Measurements from ENCODE around the gene NF2. TPM values are rescaled to one million over a fixed set of nuclear protein-coding genes. Genes with fewer than 3 reads are reported as not detected.

The NF2 gene
- total RNA-seq, 1 experiment from 2014 or later, result 56.9 TPM

- H3K36me3 Mint-ChIP-seq, result no peaks in the 10 kb centered on the region
- ChIA-PET CTCF (interaction anchor here (0.5 to 2.9 kb wide), 4 partner anchors 19 to 405 kb away, joined by 3 to 12 read pairs (median 4); no protein-coding TSS in a partner anchor), POLR2A (no interaction called here)
- H3K27ac Mint-ChIP-seq, result no peak overlapping the region
- ATAC-seq (no peak), DNase-seq (ENCODE audit: low spot score) (no peak)
- TF ChIP-seq ZNF423 (CRISPR knock-in tag; IDR thresholded peaks at IDR 0.05), result no peak
- no peak for TF ChIP-seq CREM (CRISPR knock-in tag; IDR thresholded peaks at IDR 0.05)
- TF ChIP-seq HMGA2 (CRISPR knock-in tag; IDR thresholded peaks at IDR 0.05), result no peak
- no peak for TF ChIP-seq ZNF671 (CRISPR knock-in tag; IDR thresholded peaks at IDR 0.05)
- no peak for TF ChIP-seq NFATC4 (CRISPR knock-in tag; IDR thresholded peaks at IDR 0.05)
- TF ChIP-seq, protein P1, sequence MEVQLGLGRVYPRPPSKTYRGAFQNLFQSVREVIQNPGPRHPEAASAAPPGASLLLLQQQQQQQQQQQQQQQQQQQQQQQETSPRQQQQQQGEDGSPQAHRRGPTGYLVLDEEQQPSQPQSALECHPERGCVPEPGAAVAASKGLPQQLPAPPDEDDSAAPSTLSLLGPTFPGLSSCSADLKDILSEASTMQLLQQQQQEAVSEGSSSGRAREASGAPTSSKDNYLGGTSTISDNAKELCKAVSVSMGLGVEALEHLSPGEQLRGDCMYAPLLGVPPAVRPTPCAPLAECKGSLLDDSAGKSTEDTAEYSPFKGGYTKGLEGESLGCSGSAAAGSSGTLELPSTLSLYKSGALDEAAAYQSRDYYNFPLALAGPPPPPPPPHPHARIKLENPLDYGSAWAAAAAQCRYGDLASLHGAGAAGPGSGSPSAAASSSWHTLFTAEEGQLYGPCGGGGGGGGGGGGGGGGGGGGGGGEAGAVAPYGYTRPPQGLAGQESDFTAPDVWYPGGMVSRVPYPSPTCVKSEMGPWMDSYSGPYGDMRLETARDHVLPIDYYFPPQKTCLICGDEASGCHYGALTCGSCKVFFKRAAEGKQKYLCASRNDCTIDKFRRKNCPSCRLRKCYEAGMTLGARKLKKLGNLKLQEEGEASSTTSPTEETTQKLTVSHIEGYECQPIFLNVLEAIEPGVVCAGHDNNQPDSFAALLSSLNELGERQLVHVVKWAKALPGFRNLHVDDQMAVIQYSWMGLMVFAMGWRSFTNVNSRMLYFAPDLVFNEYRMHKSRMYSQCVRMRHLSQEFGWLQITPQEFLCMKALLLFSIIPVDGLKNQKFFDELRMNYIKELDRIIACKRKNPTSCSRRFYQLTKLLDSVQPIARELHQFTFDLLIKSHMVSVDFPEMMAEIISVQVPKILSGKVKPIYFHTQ (CRISPR knock-in tag; IDR thresholded peaks at IDR 0.05), result no peak
- TF ChIP-seq ZBTB43 (CRISPR knock-in tag; IDR thresholded peaks at IDR 0.05), result no peak
- no peak for TF ChIP-seq ETV6 (CRISPR knock-in tag; IDR thresholded peaks at IDR 0.05)
- H3K27me3 Mint-ChIP-seq (ENCODE audit: low read depth), result peaks cover 47% of the 10 kb centered on the region
- H3K4me1 Mint-ChIP-seq, result no peaks in the 10 kb centered on the region
- H3K9me3 Mint-ChIP-seq, result no peaks in the 10 kb centered on the region
- no peak overlapping the region for H3K4me3 Mint-ChIP-seq
Observed at GRCh38 chr22:29722587-29722986, 119.2 kb downstream of the NF2 start.

DNA sequence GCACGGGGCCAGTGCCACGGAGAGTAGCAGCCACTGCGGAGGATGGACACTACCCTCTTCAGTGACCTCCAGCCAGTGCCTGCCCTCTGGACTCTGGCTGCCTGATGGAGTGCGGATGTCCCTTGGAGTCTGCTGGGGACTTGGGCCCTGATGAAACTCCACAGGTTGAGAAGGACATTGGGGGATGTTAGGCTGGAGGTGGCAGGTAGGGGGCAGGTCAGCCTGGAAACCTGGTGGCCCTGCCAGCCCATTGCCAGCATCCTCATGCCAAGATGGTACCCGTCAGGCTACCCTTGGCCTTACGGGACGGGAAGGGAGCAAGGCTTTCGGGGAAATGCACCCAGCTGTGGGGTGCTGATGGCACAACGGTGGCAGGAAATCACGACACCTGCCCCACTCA is 120.3 kb downstream of the NF2 start:
- no peak overlapping the region for H3K4me3 Mint-ChIP-seq
- H3K27ac Mint-ChIP-seq, result no peak overlapping the region
- TF ChIP-seq ETV6 (CRISPR knock-in tag; IDR thresholded peaks at IDR 0.05) (no peak), TEAD4 (CRISPR knock-in tag; IDR thresholded peaks at IDR 0.05) (no peak), NFATC4 (CRISPR knock-in tag; IDR thresholded peaks at IDR 0.05) (no peak), HMGXB4 (CRISPR knock-in tag; IDR thresholded peaks at IDR 0.05) (no peak), MAX (CRISPR knock-in tag; IDR thresholded peaks at IDR 0.05) (no peak), USF1 (CRISPR knock-in tag; IDR thresholded peaks at IDR 0.05) (no peak), MYBL2 (CRISPR knock-in tag; IDR thresholded peaks at IDR 0.05) (no peak), ZNF219 (CRISPR knock-in tag; IDR thresholded peaks at IDR 0.05; ENCODE audit: borderline replicate concordance) (no peak), FOXJ3 (CRISPR knock-in tag; IDR thresholded peaks at IDR 0.05; ENCODE audit: borderline replicate concordance) (no peak), TEAD1 (CRISPR knock-in tag; IDR thresholded peaks at IDR 0.05) (no peak), ZNF121 (CRISPR knock-in tag; IDR thresholded peaks at IDR 0.05) (no peak), OVOL2 (CRISPR knock-in tag; IDR thresholded peaks at IDR 0.05; ENCODE audit: borderline replicate concordance) (no peak)
- TF ChIP-seq, protein P2, sequence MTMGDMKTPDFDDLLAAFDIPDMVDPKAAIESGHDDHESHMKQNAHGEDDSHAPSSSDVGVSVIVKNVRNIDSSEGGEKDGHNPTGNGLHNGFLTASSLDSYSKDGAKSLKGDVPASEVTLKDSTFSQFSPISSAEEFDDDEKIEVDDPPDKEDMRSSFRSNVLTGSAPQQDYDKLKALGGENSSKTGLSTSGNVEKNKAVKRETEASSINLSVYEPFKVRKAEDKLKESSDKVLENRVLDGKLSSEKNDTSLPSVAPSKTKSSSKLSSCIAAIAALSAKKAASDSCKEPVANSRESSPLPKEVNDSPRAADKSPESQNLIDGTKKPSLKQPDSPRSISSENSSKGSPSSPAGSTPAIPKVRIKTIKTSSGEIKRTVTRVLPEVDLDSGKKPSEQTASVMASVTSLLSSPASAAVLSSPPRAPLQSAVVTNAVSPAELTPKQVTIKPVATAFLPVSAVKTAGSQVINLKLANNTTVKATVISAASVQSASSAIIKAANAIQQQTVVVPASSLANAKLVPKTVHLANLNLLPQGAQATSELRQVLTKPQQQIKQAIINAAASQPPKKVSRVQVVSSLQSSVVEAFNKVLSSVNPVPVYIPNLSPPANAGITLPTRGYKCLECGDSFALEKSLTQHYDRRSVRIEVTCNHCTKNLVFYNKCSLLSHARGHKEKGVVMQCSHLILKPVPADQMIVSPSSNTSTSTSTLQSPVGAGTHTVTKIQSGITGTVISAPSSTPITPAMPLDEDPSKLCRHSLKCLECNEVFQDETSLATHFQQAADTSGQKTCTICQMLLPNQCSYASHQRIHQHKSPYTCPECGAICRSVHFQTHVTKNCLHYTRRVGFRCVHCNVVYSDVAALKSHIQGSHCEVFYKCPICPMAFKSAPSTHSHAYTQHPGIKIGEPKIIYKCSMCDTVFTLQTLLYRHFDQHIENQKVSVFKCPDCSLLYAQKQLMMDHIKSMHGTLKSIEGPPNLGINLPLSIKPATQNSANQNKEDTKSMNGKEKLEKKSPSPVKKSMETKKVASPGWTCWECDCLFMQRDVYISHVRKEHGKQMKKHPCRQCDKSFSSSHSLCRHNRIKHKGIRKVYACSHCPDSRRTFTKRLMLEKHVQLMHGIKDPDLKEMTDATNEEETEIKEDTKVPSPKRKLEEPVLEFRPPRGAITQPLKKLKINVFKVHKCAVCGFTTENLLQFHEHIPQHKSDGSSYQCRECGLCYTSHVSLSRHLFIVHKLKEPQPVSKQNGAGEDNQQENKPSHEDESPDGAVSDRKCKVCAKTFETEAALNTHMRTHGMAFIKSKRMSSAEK (CRISPR knock-in tag; IDR thresholded peaks at IDR 0.05; ENCODE audit: borderline replicate concordance), result no peak
- TF ChIP-seq, protein P1 (CRISPR knock-in tag; IDR thresholded peaks at IDR 0.05), result no peak
- TF ChIP-seq, protein P3, sequence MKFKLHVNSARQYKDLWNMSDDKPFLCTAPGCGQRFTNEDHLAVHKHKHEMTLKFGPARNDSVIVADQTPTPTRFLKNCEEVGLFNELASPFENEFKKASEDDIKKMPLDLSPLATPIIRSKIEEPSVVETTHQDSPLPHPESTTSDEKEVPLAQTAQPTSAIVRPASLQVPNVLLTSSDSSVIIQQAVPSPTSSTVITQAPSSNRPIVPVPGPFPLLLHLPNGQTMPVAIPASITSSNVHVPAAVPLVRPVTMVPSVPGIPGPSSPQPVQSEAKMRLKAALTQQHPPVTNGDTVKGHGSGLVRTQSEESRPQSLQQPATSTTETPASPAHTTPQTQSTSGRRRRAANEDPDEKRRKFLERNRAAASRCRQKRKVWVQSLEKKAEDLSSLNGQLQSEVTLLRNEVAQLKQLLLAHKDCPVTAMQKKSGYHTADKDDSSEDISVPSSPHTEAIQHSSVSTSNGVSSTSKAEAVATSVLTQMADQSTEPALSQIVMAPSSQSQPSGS (CRISPR knock-in tag; IDR thresholded peaks at IDR 0.05; ENCODE audit: borderline replicate concordance, low read depth), result no peak
- ATAC-seq (no peak), DNase-seq (ENCODE audit: low spot score) (no peak)
- ChIA-PET CTCF (interaction anchor here (2.9 kb wide), 1 partner anchor 34 kb away, joined by 12 read pairs; no protein-coding TSS in a partner anchor), POLR2A (no interaction called here)
- H3K4me1 Mint-ChIP-seq, result no peaks in the 10 kb centered on the region
- H3K9me3 Mint-ChIP-seq, result no peaks in the 10 kb centered on the region
- H3K36me3 Mint-ChIP-seq, result no peaks in the 10 kb centered on the region
- H3K27me3 Mint-ChIP-seq (ENCODE audit: low read depth), result peaks cover 35% of the 10 kb centered on the region

All from WTC11 (cell line).